ENCODE measurements around the gene ATRIP. TPM values are rescaled to one million over a fixed set of nuclear protein-coding genes. Genes with fewer than 3 reads are reported as not detected.

The ATRIP gene
- polyA plus RNA-seq, 2 of the 4 experiments (the other 2 are of a cell fraction) = 6.1 to 9.4 TPM

DNA sequence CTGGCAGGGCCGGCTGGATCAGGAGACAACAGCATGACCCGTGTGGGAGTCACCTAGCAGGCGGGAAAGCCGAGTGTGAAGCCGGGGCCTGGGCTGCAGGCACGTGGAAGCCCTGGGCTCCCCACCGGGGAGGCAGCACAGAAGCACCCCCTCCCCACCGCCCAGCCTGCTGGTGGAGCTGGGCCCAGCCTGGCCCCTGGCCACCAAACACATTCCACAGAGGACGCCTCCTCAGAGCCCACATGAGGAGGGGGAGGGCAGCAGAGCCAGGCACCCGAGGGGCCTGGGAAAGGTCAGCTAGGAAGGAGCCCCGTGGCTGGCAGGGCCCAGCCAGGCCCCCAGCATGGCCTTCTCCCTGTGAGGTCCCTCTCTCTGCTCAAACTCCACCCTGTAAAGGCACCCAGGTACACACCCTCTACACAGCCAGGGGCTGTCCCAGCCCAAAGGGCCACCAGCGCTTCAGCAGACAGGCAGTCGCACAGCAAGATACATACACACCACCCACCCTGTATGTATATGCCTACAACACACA is 21.2 kb upstream of the ATRIP start:
- WGBS (ENCODE audit: missing lambda C conversion rate) = 78% methylated on average over 4 of the region's 13 CpGs
- CTCF ChIA-PET = interaction anchor here (1.8 to 31.5 kb wide), 3 partner anchors 6 to 152 kb away, joined by 4 to 488 read pairs (median 488); partner anchors contain the start of gene PLXNB1
- Histone ChIP-seq H3K4me1 (peaks cover 33% of the 10 kb centered on the region), H3K9me3 (no peaks in the 10 kb centered on the region), H3K4me3 (no peak overlapping the region), H3K27ac (no peak overlapping the region), H3K4me2 (no peak overlapping the region)
- DNase-seq (ENCODE audit: low read depth in 1 of 2, low spot score in 1 of 2) (no peak), FAIRE-seq (no peak), ATAC-seq (no peak)
- TF ChIP-seq RNF2 (IDR thresholded peaks at IDR 0.05; ENCODE audit: borderline replicate concordance, low read depth) (no peak), HDAC2 (IDR thresholded peaks at IDR 0.05) (no peak), ZFP36 (IDR thresholded peaks at IDR 0.05; ENCODE audit: borderline replicate concordance, partially characterized antibody) (no peak), ZSCAN20 (CRISPR knock-in tag; IDR thresholded peaks at IDR 0.05) (no peak), MAZ (IDR thresholded peaks at IDR 0.05; ENCODE audit: borderline replicate concordance, low read depth, low read length) (no peak), EHF (CRISPR knock-in tag; IDR thresholded peaks at IDR 0.05) (no peak), NPAS2 (CRISPR knock-in tag; IDR thresholded peaks at IDR 0.05; ENCODE audit: borderline replicate concordance) (no peak)
- POLR2A ChIA-PET = no interaction called here

DNA sequence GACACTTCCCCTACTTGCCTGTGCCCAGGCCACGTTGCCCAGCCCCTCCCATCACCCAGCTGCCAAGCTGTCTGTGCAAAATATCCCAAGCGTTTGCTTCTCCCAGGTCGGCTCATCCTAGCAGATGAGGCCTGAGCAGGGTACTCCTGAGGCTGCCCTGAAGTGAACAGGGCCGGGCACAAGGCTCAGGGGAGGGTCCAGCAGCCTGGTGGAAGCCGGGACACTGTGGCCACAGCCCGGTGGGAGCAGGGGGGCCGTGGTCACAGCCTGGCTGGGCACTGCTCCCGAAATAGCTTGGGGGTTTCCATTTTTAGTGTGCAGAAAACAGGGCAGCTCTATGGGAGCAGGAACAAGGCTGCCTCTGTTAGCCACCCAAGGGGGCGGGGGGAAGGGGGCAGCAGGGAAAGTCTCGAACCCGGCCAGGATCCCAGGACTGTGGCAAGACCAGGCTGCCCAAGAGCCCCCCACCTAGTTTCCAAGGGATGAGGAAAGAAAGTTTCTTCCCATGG is 20.1 kb upstream of the ATRIP start:
- FAIRE-seq = no peak
- TF ChIP-seq MAFK (IDR thresholded peaks at IDR 0.05; ENCODE audit: partially characterized antibody) (no peak), HOXB5 (CRISPR knock-in tag; IDR thresholded peaks at IDR 0.05) (no peak), EP300 (IDR thresholded peaks at IDR 0.05) (no peak), RFX5 (IDR thresholded peaks at IDR 0.05) (no peak), POLR2AphosphoS2 (conservative IDR thresholded peaks at IDR 0.05; ENCODE audit: low read length) (no peak), CHD4 (IDR thresholded peaks at IDR 0.05; ENCODE audit: borderline replicate concordance) (no peak), MAZ (IDR thresholded peaks at IDR 0.05; ENCODE audit: borderline replicate concordance, low read depth, low read length) (no peak), FOSL2 (IDR thresholded peaks at IDR 0.05) (no peak), FOSL2 (CRISPR knock-in tag; IDR thresholded peaks at IDR 0.05) (no peak), GATA3 (IDR thresholded peaks at IDR 0.05; ENCODE audit: borderline replicate concordance) (no peak), HOXB13 (CRISPR knock-in tag; IDR thresholded peaks at IDR 0.05; ENCODE audit: low read depth) (no peak)
- TF ChIP-seq, protein P1, sequence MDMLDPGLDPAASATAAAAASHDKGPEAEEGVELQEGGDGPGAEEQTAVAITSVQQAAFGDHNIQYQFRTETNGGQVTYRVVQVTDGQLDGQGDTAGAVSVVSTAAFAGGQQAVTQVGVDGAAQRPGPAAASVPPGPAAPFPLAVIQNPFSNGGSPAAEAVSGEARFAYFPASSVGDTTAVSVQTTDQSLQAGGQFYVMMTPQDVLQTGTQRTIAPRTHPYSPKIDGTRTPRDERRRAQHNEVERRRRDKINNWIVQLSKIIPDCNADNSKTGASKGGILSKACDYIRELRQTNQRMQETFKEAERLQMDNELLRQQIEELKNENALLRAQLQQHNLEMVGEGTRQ (IDR thresholded peaks at IDR 0.05) = no peak
- TF ChIP-seq, protein P2, sequence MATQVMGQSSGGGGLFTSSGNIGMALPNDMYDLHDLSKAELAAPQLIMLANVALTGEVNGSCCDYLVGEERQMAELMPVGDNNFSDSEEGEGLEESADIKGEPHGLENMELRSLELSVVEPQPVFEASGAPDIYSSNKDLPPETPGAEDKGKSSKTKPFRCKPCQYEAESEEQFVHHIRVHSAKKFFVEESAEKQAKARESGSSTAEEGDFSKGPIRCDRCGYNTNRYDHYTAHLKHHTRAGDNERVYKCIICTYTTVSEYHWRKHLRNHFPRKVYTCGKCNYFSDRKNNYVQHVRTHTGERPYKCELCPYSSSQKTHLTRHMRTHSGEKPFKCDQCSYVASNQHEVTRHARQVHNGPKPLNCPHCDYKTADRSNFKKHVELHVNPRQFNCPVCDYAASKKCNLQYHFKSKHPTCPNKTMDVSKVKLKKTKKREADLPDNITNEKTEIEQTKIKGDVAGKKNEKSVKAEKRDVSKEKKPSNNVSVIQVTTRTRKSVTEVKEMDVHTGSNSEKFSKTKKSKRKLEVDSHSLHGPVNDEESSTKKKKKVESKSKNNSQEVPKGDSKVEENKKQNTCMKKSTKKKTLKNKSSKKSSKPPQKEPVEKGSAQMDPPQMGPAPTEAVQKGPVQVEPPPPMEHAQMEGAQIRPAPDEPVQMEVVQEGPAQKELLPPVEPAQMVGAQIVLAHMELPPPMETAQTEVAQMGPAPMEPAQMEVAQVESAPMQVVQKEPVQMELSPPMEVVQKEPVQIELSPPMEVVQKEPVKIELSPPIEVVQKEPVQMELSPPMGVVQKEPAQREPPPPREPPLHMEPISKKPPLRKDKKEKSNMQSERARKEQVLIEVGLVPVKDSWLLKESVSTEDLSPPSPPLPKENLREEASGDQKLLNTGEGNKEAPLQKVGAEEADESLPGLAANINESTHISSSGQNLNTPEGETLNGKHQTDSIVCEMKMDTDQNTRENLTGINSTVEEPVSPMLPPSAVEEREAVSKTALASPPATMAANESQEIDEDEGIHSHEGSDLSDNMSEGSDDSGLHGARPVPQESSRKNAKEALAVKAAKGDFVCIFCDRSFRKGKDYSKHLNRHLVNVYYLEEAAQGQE (IDR thresholded peaks at IDR 0.05) = no peak
- TF ChIP-seq, protein P3, sequence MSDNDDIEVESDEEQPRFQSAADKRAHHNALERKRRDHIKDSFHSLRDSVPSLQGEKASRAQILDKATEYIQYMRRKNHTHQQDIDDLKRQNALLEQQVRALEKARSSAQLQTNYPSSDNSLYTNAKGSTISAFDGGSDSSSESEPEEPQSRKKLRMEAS (IDR thresholded peaks at IDR 0.05) = no peak
- no peak for ATAC-seq
- POLR2A ChIA-PET = no interaction called here
- Histone ChIP-seq H3K4me1 (peaks cover 42% of the 10 kb centered on the region), H3K9me3 (no peaks in the 10 kb centered on the region), H3K4me2 (no peak overlapping the region), H3K4me3 (no peak overlapping the region), H3K27ac (0 out of 6 replicates have a peak overlapping the region, but pooled peaks of 1 of the 2 experiments have one; percentile 26)
- DNase-seq (ENCODE audit: low read depth in 1 of 2, low spot score in 1 of 2) = no peak
- CTCF ChIA-PET = interaction anchor here (1.8 to 31.5 kb wide), 3 partner anchors 5 to 153 kb away, joined by 4 to 488 read pairs (median 488); partner anchors contain the start of gene PLXNB1
- WGBS (ENCODE audit: missing lambda C conversion rate) = 60% methylated on average over 4 of the region's 11 CpGs

All from A549 (cell line).